K562 (cell line): Measurements from ENCODE around the gene PSMB2. TPM values are rescaled to one million over a fixed set of nuclear protein-coding genes. Genes with fewer than 3 reads are reported as not detected.

Source experiments
- BRF1 ChIP-seq: IDR thresholded peaks from 3 replicates; pipeline ENCODE4 v1.6.1; 2011; ENCODE audit warnings: borderline replicate concordance, mild to moderate bottlenecking; ENCODE audit not compliant: insufficient read length; ENCODE audit errors: extremely low read depth
- CEBPB ChIP-seq: fragments of 450-650 bp; IDR thresholded peaks from 2 replicates; pipeline ENCODE4 v1.6.1; 2016; ENCODE audit warnings: missing genetic modification characterization, missing compliant biosample characterization
- CHAMP1 ChIP-seq: fragments of 450-650 bp; IDR thresholded peaks from 2 replicates; pipeline ENCODE4 v1.6.1; 2016; ENCODE audit warnings: mild to moderate bottlenecking
- DLX4 ChIP-seq: fragments of 250-450 bp; sonication (Bioruptor Pico); IDR thresholded peaks from 2 replicates; pipeline ENCODE4 v1.6.1; 2021; ENCODE audit warnings: mild to moderate bottlenecking
- DPF2 ChIP-seq: fragments of 450-650 bp; IDR thresholded peaks from 2 replicates; pipeline ENCODE4 v1.6.1; 2016
- GABPB2 ChIP-seq: fragments of 250-450 bp; sonication (Bioruptor Pico); conservative IDR thresholded peaks from 2 replicates; pipeline ENCODE4 v1.5.1; 2021; ENCODE audit warnings: mild to moderate bottlenecking
- JUNB ChIP-seq: fragments of 450-650 bp; formaldehyde crosslinking; conservative IDR thresholded peaks from 2 replicates; pipeline ENCODE4 v1.4.0; 2020; ENCODE audit warnings: mild to moderate bottlenecking
- MXD1 ChIP-seq: fragments of 250-450 bp; sonication (Bioruptor Pico); IDR thresholded peaks from 2 replicates; pipeline ENCODE4 v1.8.0; 2021; ENCODE audit warnings: borderline replicate concordance, mild to moderate bottlenecking, moderate library complexity; ENCODE audit not compliant: poor library complexity, severe bottlenecking
- PCBP2 ChIP-seq: fragments of 200-400 bp; formaldehyde crosslinking; IDR thresholded peaks from 2 replicates; pipeline ENCODE4 v1.6.1; 2018; ENCODE audit warnings: low read length, low read depth, mild to moderate bottlenecking, moderate library complexity; ENCODE audit not compliant: poor library complexity, severe bottlenecking
- POLR2AphosphoS2 ChIP-seq: IDR thresholded peaks from 2 replicates; pipeline ENCODE4 v1.6.1; 2012; ENCODE audit warnings: low read length, improper control_type of control experiment
- PRPF4 ChIP-seq: fragments of 200-400 bp; formaldehyde crosslinking; IDR thresholded peaks from one replicate; pipeline ENCODE4 v1.6.1; 2017; ENCODE audit warnings: low read length, low read depth, mild to moderate bottlenecking; ENCODE audit not compliant: insufficient read depth, poor library complexity, severe bottlenecking
- SMAD2 ChIP-seq: fragments of 150-350 bp; IDR thresholded peaks from 2 replicates; pipeline ENCODE4 v1.6.1; 2014; ENCODE audit warnings: low read depth, mild to moderate bottlenecking, low read length
- SMARCB1 ChIP-seq: IDR thresholded peaks from 2 replicates; pipeline ENCODE4 v1.6.1; 2011; ENCODE audit warnings: improper control_type of control experiment, low read depth; ENCODE audit not compliant: insufficient read length
- ZMIZ1 ChIP-seq, 2 experiments: fragments of 150-350 bp in 1 of 2; IDR thresholded peaks; 2 replicates each; pipeline ENCODE4 v1.6.1; 2012 to 2016; ENCODE audit warnings: low read depth in 2 of 2, low read length in 2 of 2, mild to moderate bottlenecking in 1 of 2, moderate library complexity in 1 of 2
- ZNF609 ChIP-seq: sonication (generic); formaldehyde crosslinking; IDR thresholded peaks from 2 replicates; pipeline ENCODE4 v1.8.1; 2023; ENCODE audit warnings: missing genetic modification reagents, mild to moderate bottlenecking, borderline replicate concordance
- polyA plus RNA-seq, 8 experiments: library from polyadenylated mRNA; depleted of rRNA in 4 of 8; stranded (reverse) in 5 of 8; unstranded in 3 of 8; fragments of >200 nt; fragmentation: Nextera tagmentation in 2 of 8; fragmentation: Illumina TruSeq in 1 of 8; extraction: Ambion mirVana in 2 of 8; extraction: Trizol in 1 of 8; gene quantifications; 2 replicates each; pipeline versions ENCODE4 v1.2.1 to v1.2.3, GENCODE V29; 2011 to 2014; ENCODE audit warnings: inconsistent platforms in 1 of 8, missing spikeins in 1 of 8
- total RNA-seq, 7 experiments: library from RNA; depleted of rRNA in 6 of 7; stranded (reverse); fragments of >200 nt in 6 of 7; fragmentation: Illumina TruSeq in 2 of 7; extraction: Trizol in 2 of 7; gene quantifications; 2 replicates each; pipeline versions ENCODE4 v1.2.1 to v1.2.3, GENCODE V29; 2011 to 2021; ENCODE audit warnings: low replicate concordance in 1 of 7

Gene PSMB2
- total and polyA plus RNA-seq, 9 of the 15 experiments (the other 6 are each of a cell fraction or from before 2014, with no cell fraction given), result 71.7 to 543 (median 165) TPM

GRCh38 chr1:35641233-35641866 is at the start of gene PSMB2 (continued):
- TF ChIP-seq DLX4 (CRISPR knock-in tag) (no peak), SMAD2 (peak; percentile 27; the same call in 1 of the 2 replicates), MXD1 (CRISPR knock-in tag) (peak; percentile 58), CHAMP1 (no peak), CEBPB (no peak), BRF1 (no peak), POLR2AphosphoS2 (peak; percentile 80; the same call in 1 of the 2 replicates), SMARCB1 (no peak), ZMIZ1 (IDR thresholded peaks at IDR 0.05; ENCODE audit: low read depth in 2 of 2, low read length in 2 of 2) (peak in 1 of 2 experiments; percentile 49; a peak in 1 of 4 replicates), ZNF609 (CRISPR knock-in tag) (0 out of 2 replicates have a peak, but pooled peaks have one; percentile 25), JUNB (CRISPR knock-in tag) (no peak), PRPF4 (peak; percentile 23), PCBP2 (no peak), DPF2 (peak; percentile 23), GABPB2 (CRISPR knock-in tag) (no peak)
